Measurements from ENCODE around the gene ZCWPW1. TPM values are rescaled to one million over a fixed set of nuclear protein-coding genes. Genes with fewer than 3 reads are reported as not detected.
A peak's percentile ranks its signal among the peaks of the same experiment; 100 is the strongest.
"Not testable (repeated sequence)": the region's sequence is repeated elsewhere in the genome, so short reads cannot be mapped to it uniquely, and the experiment has no call there.

The ZCWPW1 gene
- total RNA-seq, 2 donors from 2014 or later = 3.1 to 3.5 TPM

DNA sequence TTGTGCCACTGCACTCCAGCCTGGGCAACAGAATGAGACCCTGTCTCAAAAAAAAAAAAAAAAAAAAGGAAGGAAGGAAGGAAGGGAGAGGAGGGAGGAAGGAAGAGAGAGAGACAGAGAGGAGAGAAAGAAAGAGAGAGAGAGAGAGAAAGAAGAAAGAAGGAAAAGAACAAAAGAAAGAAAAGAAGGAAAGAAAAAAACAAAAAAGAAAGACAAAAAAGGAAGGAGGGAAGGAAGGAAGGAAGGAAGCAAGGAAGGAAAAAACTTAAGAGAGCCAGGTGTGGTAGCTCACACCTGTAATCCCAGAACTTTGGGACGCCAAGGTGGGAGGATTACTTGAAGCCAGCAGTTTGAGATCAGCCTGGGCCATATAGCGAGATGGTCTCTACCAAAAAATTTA is 36.3 kb upstream of the ZCWPW1 start:
- H3K9me3 ChIP-seq = no peaks in the 10 kb centered on the region
- H3K4me1 ChIP-seq (ENCODE audit: control insufficient read depth in 1 of 2, low read depth in 2 of 2) = peaks cover 14 to 29% of the 10 kb centered on the region in 2 donors
- H3K36me3 ChIP-seq = peaks cover 4% of the 10 kb centered on the region
- ATAC-seq (ENCODE audit: insufficient number of reproducible peaks, low FRiP score, low read depth) = no peak
- no peak overlapping the region for H3K27ac ChIP-seq
- TF ChIP-seq, protein P1, sequence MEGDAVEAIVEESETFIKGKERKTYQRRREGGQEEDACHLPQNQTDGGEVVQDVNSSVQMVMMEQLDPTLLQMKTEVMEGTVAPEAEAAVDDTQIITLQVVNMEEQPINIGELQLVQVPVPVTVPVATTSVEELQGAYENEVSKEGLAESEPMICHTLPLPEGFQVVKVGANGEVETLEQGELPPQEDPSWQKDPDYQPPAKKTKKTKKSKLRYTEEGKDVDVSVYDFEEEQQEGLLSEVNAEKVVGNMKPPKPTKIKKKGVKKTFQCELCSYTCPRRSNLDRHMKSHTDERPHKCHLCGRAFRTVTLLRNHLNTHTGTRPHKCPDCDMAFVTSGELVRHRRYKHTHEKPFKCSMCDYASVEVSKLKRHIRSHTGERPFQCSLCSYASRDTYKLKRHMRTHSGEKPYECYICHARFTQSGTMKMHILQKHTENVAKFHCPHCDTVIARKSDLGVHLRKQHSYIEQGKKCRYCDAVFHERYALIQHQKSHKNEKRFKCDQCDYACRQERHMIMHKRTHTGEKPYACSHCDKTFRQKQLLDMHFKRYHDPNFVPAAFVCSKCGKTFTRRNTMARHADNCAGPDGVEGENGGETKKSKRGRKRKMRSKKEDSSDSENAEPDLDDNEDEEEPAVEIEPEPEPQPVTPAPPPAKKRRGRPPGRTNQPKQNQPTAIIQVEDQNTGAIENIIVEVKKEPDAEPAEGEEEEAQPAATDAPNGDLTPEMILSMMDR (IDR thresholded peaks at IDR 0.05) = no peak
- H3K27me3 ChIP-seq (replicated peaks; ENCODE audit: insufficient read depth) = no peaks in the 10 kb centered on the region
- DNase-seq (ENCODE audit: low spot score) = no peak
- H3K4me3 ChIP-seq = no peak overlapping the region

DNA sequence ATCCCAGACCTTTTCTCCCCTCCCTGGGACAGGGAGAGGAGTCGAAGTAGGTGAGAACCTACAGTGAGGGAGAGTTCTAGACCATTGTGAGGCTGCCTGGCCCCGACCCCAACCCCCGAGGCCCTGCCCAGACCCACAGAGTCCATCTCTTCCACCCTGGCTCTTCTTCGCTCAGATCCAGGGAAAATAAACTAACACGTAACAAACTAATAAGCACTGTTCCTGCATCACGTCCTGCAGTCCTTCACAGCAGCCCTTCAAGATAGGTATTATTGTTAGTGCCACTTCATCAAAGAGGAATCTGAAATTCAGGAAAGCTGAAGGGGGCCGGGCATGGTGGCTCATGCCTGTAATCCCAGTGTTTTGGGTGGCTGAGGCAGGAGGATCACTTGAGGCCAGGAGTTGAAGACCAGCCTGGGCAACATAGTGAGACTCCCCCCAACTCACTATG is 35.7 kb upstream of the ZCWPW1 start, which contains the start of gene SPACDR:
Gene SPACDR, minus strand, starts transcription at position 51 of the 451 bp plus-strand sequence. CDS start 235 bp downstream, outside the sequence.
- H3K36me3 ChIP-seq = peaks cover 4% of the 10 kb centered on the region
- ATAC-seq (ENCODE audit: insufficient number of reproducible peaks, low FRiP score, low read depth) (no peak), DNase-seq (ENCODE audit: low spot score) (no peak)
- no peaks in the 10 kb centered on the region for H3K9me3 ChIP-seq
- no peaks in the 10 kb centered on the region for H3K27me3 ChIP-seq (replicated peaks; ENCODE audit: insufficient read depth)
- H3K4me3 ChIP-seq = no peak within 1 kb of the TSS
- no peak within 1 kb of the TSS for H3K27ac ChIP-seq
- TF ChIP-seq, protein P1 (IDR thresholded peaks at IDR 0.05) = no peak
- peaks cover 10 to 24% of the 10 kb centered on the region in 2 donors for H3K4me1 ChIP-seq (ENCODE audit: control insufficient read depth in 1 of 2, low read depth in 2 of 2)

DNA sequence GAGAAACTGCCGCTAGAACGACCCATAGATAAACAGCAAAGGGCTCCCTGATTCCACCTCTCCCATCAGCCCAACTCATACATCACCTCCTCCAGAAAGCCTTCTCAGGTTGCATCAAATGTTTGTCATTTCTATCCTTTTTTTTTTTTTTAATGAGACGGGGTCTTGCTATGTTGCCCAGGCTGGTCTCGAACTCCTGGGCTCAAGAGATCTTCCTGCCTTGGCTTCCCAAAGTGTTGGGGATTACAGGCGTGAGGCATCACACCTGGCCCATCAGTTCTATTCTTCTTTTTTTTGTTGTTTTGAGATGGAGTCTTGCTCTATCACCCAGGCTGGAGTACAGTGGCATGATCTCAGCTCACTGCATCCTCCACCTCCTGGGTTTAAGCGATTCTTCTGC is 28.5 kb upstream of the ZCWPW1 start:
- H3K27me3 ChIP-seq (replicated peaks; ENCODE audit: insufficient read depth) = no peaks in the 10 kb centered on the region
- no peak overlapping the region for H3K4me3 ChIP-seq
- H3K9me3 ChIP-seq = no peaks in the 10 kb centered on the region
- no peak for ATAC-seq (ENCODE audit: insufficient number of reproducible peaks, low FRiP score, low read depth)
- H3K4me1 ChIP-seq (ENCODE audit: control insufficient read depth in 1 of 2, low read depth in 2 of 2) = no peaks in the 10 kb centered on the region
- H3K27ac ChIP-seq = no peak overlapping the region
- peaks cover 3% of the 10 kb centered on the region for H3K36me3 ChIP-seq
- TF ChIP-seq, protein P1 (IDR thresholded peaks at IDR 0.05) = no peak
- no peak for DNase-seq (ENCODE audit: low spot score)

DNA sequence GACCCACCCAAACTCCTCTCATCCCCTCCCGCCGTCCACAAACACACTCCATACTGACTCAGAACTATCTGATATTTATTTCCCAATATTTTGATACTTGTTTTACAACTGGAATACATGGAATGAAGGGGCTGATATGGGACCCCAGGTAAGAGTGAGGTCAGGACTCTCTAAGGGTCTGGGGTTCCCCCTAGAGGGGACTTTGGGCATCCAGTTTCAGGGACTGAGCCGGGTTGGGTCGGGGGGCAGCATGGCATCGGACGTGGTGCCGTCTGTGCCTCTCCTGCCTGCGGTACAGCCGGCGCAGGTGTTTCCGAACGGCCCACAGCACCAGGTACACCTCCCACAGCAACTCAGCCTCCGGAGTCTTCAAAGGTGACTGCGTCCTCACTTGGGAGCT is 28.1 kb upstream of the ZCWPW1 start:
- TF ChIP-seq, protein P1 (IDR thresholded peaks at IDR 0.05) = no peak
- Histone ChIP-seq H3K4me3 (no peak overlapping the region), H3K9me3 (no peaks in the 10 kb centered on the region), H3K4me1 (ENCODE audit: control insufficient read depth in 1 of 2, low read depth in 2 of 2) (no peaks in the 10 kb centered on the region), H3K36me3 (peaks cover 3% of the 10 kb centered on the region), H3K27me3 (replicated peaks; ENCODE audit: insufficient read depth) (no peaks in the 10 kb centered on the region), H3K27ac (no peak overlapping the region)
- ATAC-seq (ENCODE audit: insufficient number of reproducible peaks, low FRiP score, low read depth) (peak; percentile 39), DNase-seq (ENCODE audit: low spot score) (no peak)

DNA sequence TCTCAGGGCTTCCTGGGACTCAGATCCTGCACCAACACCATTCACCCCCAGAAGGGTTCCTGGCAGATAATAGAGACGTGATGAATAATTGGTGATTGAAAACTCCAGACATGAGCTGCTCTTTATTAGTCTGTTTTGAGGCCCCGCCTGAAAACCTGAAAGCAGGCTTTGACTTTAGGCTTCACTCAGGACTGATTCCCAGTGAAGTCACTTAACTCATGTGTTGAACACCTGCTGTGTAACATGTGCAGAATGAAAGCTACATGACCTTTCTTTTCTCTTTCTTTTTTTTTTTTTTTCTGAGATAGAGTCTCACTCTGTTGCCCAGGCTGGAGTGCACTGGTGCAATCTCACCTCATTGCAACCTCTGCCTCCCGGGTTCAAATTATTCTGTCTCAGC is 26.7 kb upstream of the ZCWPW1 start:
- Histone ChIP-seq H3K27me3 (replicated peaks; ENCODE audit: insufficient read depth) (no peaks in the 10 kb centered on the region), H3K4me3 (no peak overlapping the region), H3K4me1 (ENCODE audit: control insufficient read depth in 1 of 2, low read depth in 2 of 2) (peaks cover 0 to 8% of the 10 kb centered on the region in 2 donors), H3K36me3 (peaks cover 3% of the 10 kb centered on the region), H3K9me3 (no peaks in the 10 kb centered on the region), H3K27ac (no peak overlapping the region)
- DNase-seq (ENCODE audit: low spot score) = no peak
- no peak for ATAC-seq (ENCODE audit: insufficient number of reproducible peaks, low FRiP score, low read depth)
- TF ChIP-seq, protein P1 (IDR thresholded peaks at IDR 0.05) = no peak

DNA sequence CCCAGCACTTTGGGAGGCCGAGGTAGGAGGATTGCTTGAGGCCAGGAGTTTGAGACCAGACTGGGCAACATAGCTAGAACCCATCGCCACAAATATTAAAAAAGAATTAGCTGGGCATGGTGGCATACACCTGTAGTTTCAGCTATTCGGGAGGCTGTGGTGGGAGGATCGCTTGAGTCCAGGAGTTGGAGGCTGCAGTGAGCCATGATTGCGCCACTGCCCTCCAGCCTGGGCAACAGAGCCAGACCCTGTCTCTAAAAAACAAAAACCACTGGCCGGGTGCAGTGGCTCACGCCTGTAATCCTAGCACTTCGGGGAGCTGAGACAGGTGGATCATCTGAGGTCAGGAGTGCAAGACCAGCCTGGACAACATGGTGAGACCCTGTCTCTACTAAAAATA is 25.4 kb upstream of the ZCWPW1 start:
- not testable (repeated sequence) for H3K9me3 ChIP-seq; H3K36me3 ChIP-seq; DNase-seq (ENCODE audit: low spot score); H3K27me3 ChIP-seq (replicated peaks; ENCODE audit: insufficient read depth); H3K4me3 ChIP-seq; H3K27ac ChIP-seq; ATAC-seq (ENCODE audit: insufficient number of reproducible peaks, low FRiP score, low read depth)
- peaks cover 0 to 13% of the 10 kb centered on the region in 2 donors for H3K4me1 ChIP-seq (ENCODE audit: control insufficient read depth in 1 of 2, low read depth in 2 of 2)
